ENCODE results near the gene ZCCHC7.

GRCh38 chr9:37338218-37338617 lies 217.8 kb downstream of the ZCCHC7 start:
- TF ChIP-seq POLR2AphosphoS5 (IDR thresholded peaks at IDR 0.05) (no peak), CTCF (IDR thresholded peaks at IDR 0.05) (no peak)
